ENCODE results near the gene CCNB3.
"Not testable (repeated sequence)": the region's sequence is repeated elsewhere in the genome, so short reads cannot be mapped to it uniquely, and the experiment has no call there.

CCNB3 gene

GRCh38 chrX:50204364-50204899, at the start of gene CCNB3:
Gene CCNB3 (plus strand): TSS chrX:50204765. CDS start chrX:50285164, 80,399 bp downstream.
- in situ Hi-C loops (cut with MboI; ENCODE audit: low sequenced_read_pairs): no loop called here

GRCh38 chrX:50157545-50158135, 46.9 kb upstream of the CCNB3 start:
- in situ Hi-C loops (cut with MboI; ENCODE audit: low sequenced_read_pairs): no loop called here

DNA sequence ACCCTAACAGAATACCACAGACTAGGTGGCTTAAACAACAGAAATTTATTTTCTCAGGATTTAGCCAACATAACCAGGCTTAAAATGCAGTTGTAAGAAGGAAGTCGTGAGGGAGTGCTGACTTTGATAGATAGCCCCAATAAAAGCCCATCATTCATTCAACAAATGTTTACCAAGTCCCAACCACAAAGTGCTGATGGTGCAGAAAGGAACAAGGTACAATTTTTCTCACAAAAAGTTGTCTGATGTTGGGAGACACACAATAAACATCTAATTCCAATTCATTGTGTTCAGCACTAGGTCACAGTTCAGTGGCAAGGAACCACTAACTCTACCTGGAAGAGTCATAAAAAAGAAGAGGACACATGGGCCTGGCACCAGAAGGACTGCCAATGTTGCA, 46.0 kb upstream of the CCNB3 start:
- in situ Hi-C loops (cut with MboI; ENCODE audit: low sequenced_read_pairs): no loop called here

- in situ Hi-C loops (cut with MboI; ENCODE audit: low sequenced_read_pairs): no loop called here
Observed at GRCh38 chrX:50161127-50161526, 43.4 kb upstream of the CCNB3 start.

GRCh38 chrX:50165727-50166126, 38.8 kb upstream of the CCNB3 start:
- in situ Hi-C loops (cut with MboI; ENCODE audit: low sequenced_read_pairs): no loop called here

- in situ Hi-C loops (cut with MboI; ENCODE audit: low sequenced_read_pairs): no loop called here
Observed at GRCh38 chrX:50167366-50167765, 37.2 kb upstream of the CCNB3 start.

DNA sequence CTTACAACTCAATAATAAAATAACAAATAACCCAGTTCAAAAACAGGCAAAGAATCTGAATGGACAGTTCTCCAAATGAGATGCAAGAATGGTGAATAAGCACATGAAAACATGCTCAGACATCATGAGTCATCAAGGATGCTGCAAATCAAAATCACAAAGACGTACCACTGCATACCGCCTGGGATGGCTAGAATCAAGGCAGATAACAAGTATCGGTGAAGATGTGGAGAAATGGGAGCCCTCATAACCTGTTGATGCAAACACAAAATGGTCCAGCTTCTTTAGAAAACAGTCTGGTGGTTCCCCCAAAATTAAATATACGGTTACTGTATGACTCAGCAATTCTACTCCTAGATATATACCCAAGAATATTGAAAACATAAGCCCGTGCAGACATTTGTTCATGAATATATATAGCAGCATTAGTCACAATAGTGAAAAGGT, 36.3 kb upstream of the CCNB3 start:
- in situ Hi-C loops (cut with MboI; ENCODE audit: low sequenced_read_pairs): no loop called here

- in situ Hi-C loops (cut with MboI; ENCODE audit: low sequenced_read_pairs): no loop called here
Observed at GRCh38 chrX:50169717-50170116, 34.8 kb upstream of the CCNB3 start.

DNA sequence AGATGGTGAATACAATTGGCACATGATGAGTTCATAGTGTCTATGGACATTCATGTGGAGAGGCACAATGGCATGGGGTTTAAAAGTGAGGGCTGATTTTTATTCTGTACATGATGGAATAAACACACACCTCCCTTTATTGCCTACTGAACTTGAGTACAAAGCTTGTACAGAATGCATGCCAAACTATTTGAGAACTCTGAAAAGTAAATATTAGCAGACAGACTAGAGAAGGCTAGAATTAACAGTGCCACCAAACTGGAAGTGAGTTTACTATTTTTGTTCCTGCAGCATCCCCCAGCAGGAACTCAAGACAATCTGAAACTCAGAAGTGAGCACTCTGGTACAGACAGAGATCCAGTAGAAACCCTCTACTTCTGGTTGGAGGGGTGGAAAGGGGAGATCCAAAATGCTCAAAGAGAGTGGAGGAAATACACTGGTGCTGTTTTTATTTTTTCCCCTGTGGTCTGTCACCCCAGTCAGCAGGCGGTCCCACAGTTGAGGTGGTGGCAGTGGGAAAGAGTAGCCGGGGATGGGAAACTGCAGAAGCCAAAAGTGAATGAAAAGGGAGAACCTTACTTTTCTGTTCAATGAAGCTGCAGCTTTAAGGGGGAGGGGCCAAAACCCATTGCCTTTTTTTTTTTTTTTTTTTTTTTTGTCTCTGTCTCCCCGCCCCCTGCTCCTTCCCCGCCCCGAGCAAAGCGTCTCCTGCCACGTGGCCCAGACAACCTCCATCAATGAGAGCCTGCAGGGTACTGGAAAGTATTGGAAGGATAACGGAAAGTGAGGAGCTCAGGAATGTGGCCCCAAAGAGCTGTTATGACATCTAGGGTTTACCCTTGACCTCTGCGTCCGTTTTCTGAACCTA, 24.3 kb upstream of the CCNB3 start:
- in situ Hi-C loops (cut with MboI; ENCODE audit: low sequenced_read_pairs): no loop called here

- in situ Hi-C loops (cut with MboI; ENCODE audit: low sequenced_read_pairs): no loop called here
Observed at GRCh38 chrX:50183891-50184290, 20.7 kb upstream of the CCNB3 start.

GRCh38 chrX:50188859-50189600, 15.5 kb upstream of the CCNB3 start:
- in situ Hi-C loops (cut with MboI; ENCODE audit: low sequenced_read_pairs): no loop called here

GRCh38 chrX:50198348-50198747, 6.2 kb upstream of the CCNB3 start:
- in situ Hi-C loops (cut with MboI; ENCODE audit: low sequenced_read_pairs): no loop called here

GRCh38 chrX:50200907-50201306, 3.7 kb upstream of the CCNB3 start, which contains the start of gene AKAP4:
Gene AKAP4 (minus strand): TSS chrX:50201007. CDS start chrX:50200889, 118 bp downstream.
- in situ Hi-C loops (cut with MboI; ENCODE audit: low sequenced_read_pairs): no loop called here

GRCh38 chrX:50202539-50202938, 2.0 kb upstream of the CCNB3 start:
- in situ Hi-C loops (cut with MboI; ENCODE audit: low sequenced_read_pairs): no loop called here

- in situ Hi-C loops (cut with MboI; ENCODE audit: low sequenced_read_pairs): no loop called here
Observed at GRCh38 chrX:50206753-50207152, 2.2 kb downstream of the CCNB3 start.

DNA sequence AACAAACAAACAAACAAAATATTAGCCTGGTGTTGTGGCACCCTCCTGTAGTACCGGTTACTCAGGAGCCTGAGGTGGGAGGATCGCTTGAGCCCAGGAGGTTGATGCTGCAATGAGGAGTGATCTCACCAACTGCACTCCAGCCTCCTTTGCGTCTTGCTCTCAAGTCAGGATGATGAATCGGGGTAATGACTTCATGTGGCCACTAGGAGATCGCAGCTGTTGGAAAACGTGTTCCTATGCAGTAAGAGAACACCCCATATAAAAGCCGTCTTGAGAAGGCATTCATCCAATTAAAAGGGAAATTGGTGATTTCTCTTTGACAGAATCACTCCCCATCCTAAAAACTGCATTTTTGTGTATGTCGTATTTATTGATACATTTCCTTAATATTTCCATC, 6.9 kb downstream of the CCNB3 start:
- in situ Hi-C loops (cut with MboI; ENCODE audit: low sequenced_read_pairs): no loop called here

GRCh38 chrX:50281253-50281652, 76.7 kb downstream of the CCNB3 start:
- in situ Hi-C loops (cut with MboI; ENCODE audit: low sequenced_read_pairs): no loop called here

- in situ Hi-C loops (cut with MboI; ENCODE audit: low sequenced_read_pairs): no loop called here
Observed at GRCh38 chrX:50327235-50327634, 122.7 kb downstream of the CCNB3 start.

GRCh38 chrX:50332668-50333067, 128.1 kb downstream of the CCNB3 start:
- in situ Hi-C loops (cut with MboI; ENCODE audit: low sequenced_read_pairs): not testable (repeated sequence)

GRCh38 chrX:50333308-50333707, 128.7 kb downstream of the CCNB3 start:
- in situ Hi-C loops (cut with MboI; ENCODE audit: low sequenced_read_pairs): no loop called here

- in situ Hi-C loops (cut with MboI; ENCODE audit: low sequenced_read_pairs): no loop called here
Observed at GRCh38 chrX:50343917-50344316, 139.4 kb downstream of the CCNB3 start.
